ENCODE results near the gene COL26A1.

DNA sequence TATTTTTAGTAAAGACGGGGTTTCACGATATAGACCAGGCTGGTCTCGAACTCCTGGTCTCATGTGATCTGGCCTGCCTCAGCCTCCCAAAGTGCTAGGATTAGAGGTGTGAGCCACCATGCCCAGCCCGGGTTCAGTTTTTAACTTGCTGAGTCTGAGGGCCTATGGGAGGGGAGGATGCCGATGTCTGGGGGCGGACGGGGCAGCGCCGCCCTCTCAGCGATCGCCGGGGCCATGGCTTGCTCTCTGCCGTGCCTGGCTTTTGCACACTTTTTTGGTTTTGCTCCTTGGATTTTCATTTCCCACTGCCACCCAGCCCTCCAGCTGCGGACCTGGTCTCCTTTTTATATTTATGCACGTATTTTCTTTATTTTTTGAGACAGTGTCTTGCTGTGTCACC lies 15.2 kb upstream of the COL26A1 start:
- TF ChIP-seq, protein P1, sequence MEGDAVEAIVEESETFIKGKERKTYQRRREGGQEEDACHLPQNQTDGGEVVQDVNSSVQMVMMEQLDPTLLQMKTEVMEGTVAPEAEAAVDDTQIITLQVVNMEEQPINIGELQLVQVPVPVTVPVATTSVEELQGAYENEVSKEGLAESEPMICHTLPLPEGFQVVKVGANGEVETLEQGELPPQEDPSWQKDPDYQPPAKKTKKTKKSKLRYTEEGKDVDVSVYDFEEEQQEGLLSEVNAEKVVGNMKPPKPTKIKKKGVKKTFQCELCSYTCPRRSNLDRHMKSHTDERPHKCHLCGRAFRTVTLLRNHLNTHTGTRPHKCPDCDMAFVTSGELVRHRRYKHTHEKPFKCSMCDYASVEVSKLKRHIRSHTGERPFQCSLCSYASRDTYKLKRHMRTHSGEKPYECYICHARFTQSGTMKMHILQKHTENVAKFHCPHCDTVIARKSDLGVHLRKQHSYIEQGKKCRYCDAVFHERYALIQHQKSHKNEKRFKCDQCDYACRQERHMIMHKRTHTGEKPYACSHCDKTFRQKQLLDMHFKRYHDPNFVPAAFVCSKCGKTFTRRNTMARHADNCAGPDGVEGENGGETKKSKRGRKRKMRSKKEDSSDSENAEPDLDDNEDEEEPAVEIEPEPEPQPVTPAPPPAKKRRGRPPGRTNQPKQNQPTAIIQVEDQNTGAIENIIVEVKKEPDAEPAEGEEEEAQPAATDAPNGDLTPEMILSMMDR (IDR thresholded peaks at IDR 0.05): no peak
- TF ChIP-seq POLR2A (IDR thresholded peaks at IDR 0.05): no peak

Measured in lower leg skin (tissue), 3 donors.